MM.1S (cell line): ENCODE data around the gene GSTT2.
"Not testable (repeated sequence)": the region's sequence is repeated elsewhere in the genome, so short reads cannot be mapped to it uniquely, and the experiment has no call there.

Experiments
- EZH2phosphoT487 ChIP-seq: fragments of 300-600 bp; sonication (generic); IDR thresholded peaks from 2 replicates; pipeline ENCODE4 v1.6.1; 2018; ENCODE audit warnings: antibody characterized with exemption, low read length
- TF ChIP-seq, protein P1 (sequence below): fragments of 300-600 bp; sonication (generic); IDR thresholded peaks from 2 replicates; pipeline ENCODE4 v1.5.1; 2016; ENCODE audit warnings: antibody characterized with exemption, low read length, mixed read lengths

DNA sequence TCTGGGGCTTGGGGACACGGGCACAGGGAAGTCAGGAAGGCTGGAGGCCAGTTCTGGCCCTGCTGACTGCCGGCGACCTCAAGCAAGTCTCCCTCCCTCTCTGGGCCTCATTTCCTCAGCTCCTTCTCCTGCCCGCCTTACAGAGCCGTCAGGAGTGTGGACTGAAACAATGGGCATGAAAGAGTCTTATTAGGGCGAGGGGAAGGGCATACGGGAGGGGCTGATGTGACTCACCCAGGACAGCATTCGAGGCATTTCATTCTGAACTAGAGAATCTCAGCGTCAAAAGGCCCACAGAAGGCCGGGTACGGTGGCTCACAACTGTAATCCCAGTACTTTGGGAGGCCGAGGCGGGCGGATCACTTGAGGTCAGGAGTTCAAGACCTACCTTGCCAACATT, 39.8 kb upstream of the GSTT2 start:
- TF ChIP-seq, protein P1, sequence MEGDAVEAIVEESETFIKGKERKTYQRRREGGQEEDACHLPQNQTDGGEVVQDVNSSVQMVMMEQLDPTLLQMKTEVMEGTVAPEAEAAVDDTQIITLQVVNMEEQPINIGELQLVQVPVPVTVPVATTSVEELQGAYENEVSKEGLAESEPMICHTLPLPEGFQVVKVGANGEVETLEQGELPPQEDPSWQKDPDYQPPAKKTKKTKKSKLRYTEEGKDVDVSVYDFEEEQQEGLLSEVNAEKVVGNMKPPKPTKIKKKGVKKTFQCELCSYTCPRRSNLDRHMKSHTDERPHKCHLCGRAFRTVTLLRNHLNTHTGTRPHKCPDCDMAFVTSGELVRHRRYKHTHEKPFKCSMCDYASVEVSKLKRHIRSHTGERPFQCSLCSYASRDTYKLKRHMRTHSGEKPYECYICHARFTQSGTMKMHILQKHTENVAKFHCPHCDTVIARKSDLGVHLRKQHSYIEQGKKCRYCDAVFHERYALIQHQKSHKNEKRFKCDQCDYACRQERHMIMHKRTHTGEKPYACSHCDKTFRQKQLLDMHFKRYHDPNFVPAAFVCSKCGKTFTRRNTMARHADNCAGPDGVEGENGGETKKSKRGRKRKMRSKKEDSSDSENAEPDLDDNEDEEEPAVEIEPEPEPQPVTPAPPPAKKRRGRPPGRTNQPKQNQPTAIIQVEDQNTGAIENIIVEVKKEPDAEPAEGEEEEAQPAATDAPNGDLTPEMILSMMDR: not testable (repeated sequence)
- TF ChIP-seq EZH2phosphoT487: not testable (repeated sequence)
